Measurements from ENCODE around the gene RSPRY1.

GRCh38 chr16:57235128-57236021, 49.2 kb downstream of the RSPRY1 start:
- TF ChIP-seq CTCF (IDR thresholded peaks at IDR 0.05), result no peak
- no peak for TF ChIP-seq POLR2A (IDR thresholded peaks at IDR 0.05)

Measured in uterus (tissue), 2 donors.